Hepatocyte (in vitro differentiated cells): ENCODE data around the gene DLG2. TPM values are rescaled to one million over a fixed set of nuclear protein-coding genes. Genes with fewer than 3 reads are reported as not detected.

Source experiments
- DNase-seq: peaks from one replicate; pipeline ENCODE4 v3.0.0-alpha.2; 2016; ENCODE audit warnings: low spot score
- H2AFZ ChIP-seq: fragments of 200-600 bp; sonication (generic); 2 replicates; pipeline ENCODE4 v1.6.0; 2016; ENCODE audit warnings: antibody characterized with exemption, mild to moderate bottlenecking
- H3K27ac ChIP-seq: fragments of 200-600 bp; sonication (generic); 2 replicates; pipeline ENCODE4 v1.5.1; 2016; ENCODE audit warnings: mild to moderate bottlenecking
- H3K27me3 ChIP-seq: fragments of 200-600 bp; sonication (generic); 2 replicates; pipeline ENCODE4 v1.6.1; 2016
- H3K36me3 ChIP-seq: fragments of 200-600 bp; sonication (generic); replicated peaks from 2 replicates; pipeline ENCODE4 v1.5.1; 2016; ENCODE audit warnings: low read depth; ENCODE audit not compliant: insufficient read depth
- H3K4me1 ChIP-seq: fragments of 200-600 bp; sonication (generic); 2 replicates; pipeline ENCODE4 v1.5.1; 2016; ENCODE audit warnings: mild to moderate bottlenecking, moderate library complexity; ENCODE audit not compliant: insufficient read depth
- H3K4me2 ChIP-seq: fragments of 200-600 bp; sonication (generic); 2 replicates; pipeline ENCODE4 v1.6.0; 2016
- H3K4me3 ChIP-seq: fragments of 200-600 bp; sonication (generic); 2 replicates; pipeline ENCODE4 v1.5.1; 2016; ENCODE audit warnings: mild to moderate bottlenecking
- H3K79me2 ChIP-seq: fragments of 200-600 bp; sonication (generic); 2 replicates; pipeline ENCODE4 v1.6.0; 2017; ENCODE audit warnings: mild to moderate bottlenecking
- H3K9me2 ChIP-seq: fragments of 200-600 bp; sonication (generic); replicated peaks from 2 replicates; pipeline ENCODE4 v1.6.0; 2017; ENCODE audit warnings: mild to moderate bottlenecking; ENCODE audit not compliant: insufficient read depth
- H3K9me3 ChIP-seq: fragments of 200-600 bp; sonication (generic); 2 replicates; pipeline ENCODE4 v1.5.1; 2016; ENCODE audit warnings: low read depth, mild to moderate bottlenecking
- H4K20me1 ChIP-seq: fragments of 200-600 bp; sonication (generic); 2 replicates; pipeline ENCODE4 v1.6.0; 2016; ENCODE audit warnings: mild to moderate bottlenecking; ENCODE audit not compliant: insufficient read depth, poor library complexity, severe bottlenecking
- EZH2 ChIP-seq: fragments of 200-600 bp; sonication (generic); IDR thresholded peaks from 2 replicates; pipeline ENCODE4 v1.6.1; 2016; ENCODE audit warnings: antibody characterized with exemption, mild to moderate bottlenecking, borderline replicate concordance
- EZH2phosphoT487 ChIP-seq: fragments of 200-600 bp; sonication (generic); IDR thresholded peaks from one replicate; pipeline ENCODE4 v1.6.1; 2018; ENCODE audit warnings: antibody characterized with exemption, mild to moderate bottlenecking, low read depth, moderate library complexity; ENCODE audit not compliant: unreplicated experiment, severe bottlenecking
- WGBS: methylation state at CpG from one replicate; pipeline ENCODE4 v1.1.6; 2016; ENCODE audit warnings: low lambda C conversion rate; ENCODE audit errors: missing lambda C conversion rate; 5-methylcytosine and 5-hydroxymethylcytosine counted together
- polyA plus RNA-seq: library from polyadenylated mRNA; unstranded; fragments of >200 nt; fragmentation: Nextera tagmentation; extraction: Ambion mirVana; gene quantifications from 2 replicates; pipeline ENCODE4 v1.2.1, GENCODE V29; 2016
- total RNA-seq: library from RNA; depleted of rRNA; stranded (reverse); fragments of >200 nt; gene quantifications from 2 replicates; pipeline ENCODE4 v1.2.3, GENCODE V29; 2014
- TF ChIP-seq, protein P1 (sequence below): fragments of 200-600 bp; sonication (generic); IDR thresholded peaks from 2 replicates; pipeline ENCODE4 v1.5.1; 2016; ENCODE audit warnings: antibody characterized with exemption, mild to moderate bottlenecking; ENCODE audit not compliant: poor library complexity

Gene DLG2
- total and polyA plus RNA-seq, 2 experiments from 2014 or later: 2.6 to 6.8 TPM

DNA sequence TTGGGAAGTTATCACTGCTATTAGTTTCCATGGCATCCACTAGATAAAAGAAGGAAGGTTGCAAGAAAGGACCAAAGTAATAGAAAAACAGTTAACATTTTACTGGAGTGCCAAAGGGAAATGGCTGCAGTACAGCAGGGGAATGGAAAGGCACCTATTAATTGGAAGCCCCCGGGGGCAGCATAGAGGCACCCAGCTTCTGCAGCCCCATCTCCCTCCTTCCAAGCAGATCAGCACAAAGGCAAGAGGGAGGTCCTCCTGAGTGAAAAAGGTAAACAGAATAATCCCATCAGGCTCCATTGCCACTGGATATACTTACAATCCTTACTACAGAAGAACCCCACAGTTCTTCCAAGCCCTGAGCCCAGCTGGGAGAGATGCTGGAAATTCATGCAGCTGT, 887.1 kb downstream of the DLG2 start:
- Histone ChIP-seq H2AFZ (no peak overlapping the region), H3K4me1 (no peaks in the 10 kb centered on the region), H3K79me2 (no peaks in the 10 kb centered on the region), H3K9me2 (no peaks in the 10 kb centered on the region), H3K4me3 (no peak overlapping the region), H3K27ac (no peak overlapping the region), H3K9me3 (no peaks in the 10 kb centered on the region), H4K20me1 (no peaks in the 10 kb centered on the region), H3K36me3 (no peaks in the 10 kb centered on the region), H3K4me2 (no peak overlapping the region), H3K27me3 (no peaks in the 10 kb centered on the region)
- no peak for DNase-seq
- TF ChIP-seq, protein P1, sequence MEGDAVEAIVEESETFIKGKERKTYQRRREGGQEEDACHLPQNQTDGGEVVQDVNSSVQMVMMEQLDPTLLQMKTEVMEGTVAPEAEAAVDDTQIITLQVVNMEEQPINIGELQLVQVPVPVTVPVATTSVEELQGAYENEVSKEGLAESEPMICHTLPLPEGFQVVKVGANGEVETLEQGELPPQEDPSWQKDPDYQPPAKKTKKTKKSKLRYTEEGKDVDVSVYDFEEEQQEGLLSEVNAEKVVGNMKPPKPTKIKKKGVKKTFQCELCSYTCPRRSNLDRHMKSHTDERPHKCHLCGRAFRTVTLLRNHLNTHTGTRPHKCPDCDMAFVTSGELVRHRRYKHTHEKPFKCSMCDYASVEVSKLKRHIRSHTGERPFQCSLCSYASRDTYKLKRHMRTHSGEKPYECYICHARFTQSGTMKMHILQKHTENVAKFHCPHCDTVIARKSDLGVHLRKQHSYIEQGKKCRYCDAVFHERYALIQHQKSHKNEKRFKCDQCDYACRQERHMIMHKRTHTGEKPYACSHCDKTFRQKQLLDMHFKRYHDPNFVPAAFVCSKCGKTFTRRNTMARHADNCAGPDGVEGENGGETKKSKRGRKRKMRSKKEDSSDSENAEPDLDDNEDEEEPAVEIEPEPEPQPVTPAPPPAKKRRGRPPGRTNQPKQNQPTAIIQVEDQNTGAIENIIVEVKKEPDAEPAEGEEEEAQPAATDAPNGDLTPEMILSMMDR: no peak
- no peak for TF ChIP-seq EZH2phosphoT487
- no peak for TF ChIP-seq EZH2
- 76% methylated on average over 1 of the region's 1 CpG for WGBS

DNA sequence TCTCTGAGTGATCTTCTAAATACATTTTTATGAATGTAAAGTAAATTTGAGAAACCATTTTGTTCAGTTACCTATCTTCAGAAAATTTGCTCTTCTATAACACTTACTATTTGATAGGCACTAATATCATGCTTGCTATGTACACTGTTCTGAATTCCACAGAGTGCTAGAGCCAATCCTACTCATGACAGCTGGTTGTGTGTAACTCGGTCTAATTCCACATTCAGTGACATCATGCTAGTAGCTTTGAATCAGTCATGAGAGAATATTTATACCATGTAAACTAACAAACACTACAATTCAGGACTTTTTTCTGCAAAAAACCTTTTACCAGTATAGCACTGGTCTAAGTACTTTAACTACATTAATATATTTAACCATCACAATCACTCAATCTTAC, 902.9 kb downstream of the DLG2 start:
- H4K20me1 ChIP-seq: no peaks in the 10 kb centered on the region
- H3K27me3 ChIP-seq: peaks cover 44% of the 10 kb centered on the region
- no peaks in the 10 kb centered on the region for H3K9me2 ChIP-seq
- no peak overlapping the region for H2AFZ ChIP-seq
- no peaks in the 10 kb centered on the region for H3K79me2 ChIP-seq
- no peak overlapping the region for H3K4me2 ChIP-seq
- H3K9me3 ChIP-seq: no peaks in the 10 kb centered on the region
- TF ChIP-seq EZH2phosphoT487: no peak
- no peak for TF ChIP-seq EZH2
- TF ChIP-seq, protein P1: no peak
- DNase-seq: no peak
- H3K4me1 ChIP-seq: peaks cover 6% of the 10 kb centered on the region
- H3K36me3 ChIP-seq: no peaks in the 10 kb centered on the region
- 75% methylated on average over 1 of the region's 1 CpG for WGBS
- no peak overlapping the region for H3K27ac ChIP-seq
- H3K4me3 ChIP-seq: no peak overlapping the region

DNA sequence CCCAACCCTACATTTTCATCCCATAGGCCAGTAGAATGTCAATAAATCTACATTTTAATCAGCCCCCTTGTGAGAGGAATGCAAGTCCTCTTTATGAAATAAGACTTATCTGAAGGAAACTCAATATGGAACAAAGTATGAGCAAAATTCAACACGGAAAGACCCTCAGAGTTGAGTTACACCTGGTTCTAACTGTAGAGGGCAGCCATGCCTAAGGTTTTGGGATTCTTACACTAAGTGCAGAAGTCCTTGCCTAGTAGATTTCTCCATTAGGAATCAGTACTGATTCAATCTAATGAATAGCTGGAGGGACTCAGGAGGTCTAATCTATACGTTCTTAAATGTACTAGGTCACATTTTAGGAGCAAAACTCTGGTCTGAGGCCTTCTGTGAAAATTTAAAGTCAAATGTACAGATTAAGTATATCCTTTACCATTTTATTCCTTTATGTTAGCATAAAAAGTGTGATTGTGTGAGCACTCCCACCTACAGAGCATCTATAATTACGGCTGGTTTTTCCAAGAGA, 904.5 kb downstream of the DLG2 start:
- Histone ChIP-seq H3K27ac (no peak overlapping the region), H2AFZ (no peak overlapping the region), H3K9me3 (no peaks in the 10 kb centered on the region), H3K36me3 (no peaks in the 10 kb centered on the region), H3K27me3 (peaks cover 59% of the 10 kb centered on the region), H3K4me1 (peaks cover 6% of the 10 kb centered on the region), H3K4me3 (no peak overlapping the region), H3K79me2 (no peaks in the 10 kb centered on the region), H3K4me2 (no peak overlapping the region), H3K9me2 (no peaks in the 10 kb centered on the region), H4K20me1 (no peaks in the 10 kb centered on the region)
- no peak for DNase-seq
- TF ChIP-seq EZH2phosphoT487 (no peak), EZH2 (no peak)
- TF ChIP-seq, protein P1: no peak
- WGBS: 55% methylated on average over 3 of the region's 3 CpGs

DNA sequence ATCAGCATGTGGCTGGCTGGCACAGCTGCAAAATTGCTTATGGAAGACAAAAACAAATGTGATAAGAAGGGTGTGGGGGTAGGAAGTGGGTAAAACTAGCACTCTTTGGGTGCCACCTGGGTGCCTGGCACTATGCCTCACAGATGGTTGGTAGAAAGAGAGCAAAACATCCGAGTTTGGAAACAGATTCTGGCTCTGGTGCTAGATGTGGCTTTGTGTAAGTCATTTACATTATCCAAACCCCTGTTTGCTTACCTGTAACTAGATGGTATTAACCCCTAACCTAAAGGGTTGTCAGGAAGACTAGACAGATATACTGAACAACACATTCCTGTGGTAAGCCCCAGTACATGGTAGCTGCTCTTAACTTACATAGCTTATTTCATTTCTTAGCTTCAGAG, 905.6 kb downstream of the DLG2 start:
- Histone ChIP-seq H3K4me2 (peak overlapping the region; percentile 95), H2AFZ (no peak overlapping the region), H3K9me2 (no peaks in the 10 kb centered on the region), H3K4me3 (no peak overlapping the region), H3K4me1 (peaks cover 6% of the 10 kb centered on the region), H3K27ac (no peak overlapping the region), H3K79me2 (no peaks in the 10 kb centered on the region), H3K27me3 (peaks cover 59% of the 10 kb centered on the region), H3K9me3 (no peaks in the 10 kb centered on the region), H4K20me1 (no peaks in the 10 kb centered on the region), H3K36me3 (no peaks in the 10 kb centered on the region)
- 40% methylated on average over 1 of the region's 1 CpG for WGBS
- TF ChIP-seq, protein P1: no peak
- TF ChIP-seq EZH2phosphoT487: no peak
- no peak for TF ChIP-seq EZH2
- DNase-seq: no peak
